Measurements from ENCODE around the gene PYCARD.

GRCh38 chr16:31243734-31244670, 41.4 kb upstream of the PYCARD start:
- TF ChIP-seq CTCF (IDR thresholded peaks at IDR 0.05) (no peak), POLR2AphosphoS5 (IDR thresholded peaks at IDR 0.05) (no peak)

Data from breast epithelium (tissue), 3 donors.